GM13976 (cell line): Measurements from ENCODE around the gene MAD2L1.

Source experiments
- DNase-seq: peaks from one replicate; pipeline ENCODE4 v3.0.0; 2012; ENCODE audit warnings: low spot score
- in situ Hi-C: fragments of 300-500 bp; cut with MboI; formaldehyde crosslinking; loops from one replicate; pipeline ENCODE4 v1.12.0; 2022; ENCODE audit warnings: low sequenced_read_pairs, mixed read lengths, inconsistent platforms; ENCODE audit not compliant: unreplicated experiment
- TF ChIP-seq, protein P1 (sequence below): IDR thresholded peaks from 2 replicates; pipeline ENCODE4 v1.5.1; 2012; ENCODE audit warnings: borderline replicate concordance, mild to moderate bottlenecking; ENCODE audit not compliant: insufficient read depth; ENCODE audit errors: extremely low read depth, missing control alignments, control extremely low read depth

MAD2L1 gene

GRCh38 chr4:120062663-120063195 lies 3.9 kb downstream of the MAD2L1 start:
- TF ChIP-seq, protein P1, sequence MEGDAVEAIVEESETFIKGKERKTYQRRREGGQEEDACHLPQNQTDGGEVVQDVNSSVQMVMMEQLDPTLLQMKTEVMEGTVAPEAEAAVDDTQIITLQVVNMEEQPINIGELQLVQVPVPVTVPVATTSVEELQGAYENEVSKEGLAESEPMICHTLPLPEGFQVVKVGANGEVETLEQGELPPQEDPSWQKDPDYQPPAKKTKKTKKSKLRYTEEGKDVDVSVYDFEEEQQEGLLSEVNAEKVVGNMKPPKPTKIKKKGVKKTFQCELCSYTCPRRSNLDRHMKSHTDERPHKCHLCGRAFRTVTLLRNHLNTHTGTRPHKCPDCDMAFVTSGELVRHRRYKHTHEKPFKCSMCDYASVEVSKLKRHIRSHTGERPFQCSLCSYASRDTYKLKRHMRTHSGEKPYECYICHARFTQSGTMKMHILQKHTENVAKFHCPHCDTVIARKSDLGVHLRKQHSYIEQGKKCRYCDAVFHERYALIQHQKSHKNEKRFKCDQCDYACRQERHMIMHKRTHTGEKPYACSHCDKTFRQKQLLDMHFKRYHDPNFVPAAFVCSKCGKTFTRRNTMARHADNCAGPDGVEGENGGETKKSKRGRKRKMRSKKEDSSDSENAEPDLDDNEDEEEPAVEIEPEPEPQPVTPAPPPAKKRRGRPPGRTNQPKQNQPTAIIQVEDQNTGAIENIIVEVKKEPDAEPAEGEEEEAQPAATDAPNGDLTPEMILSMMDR = no peak
- in situ Hi-C loops = no loop called here
- no peak for DNase-seq

DNA sequence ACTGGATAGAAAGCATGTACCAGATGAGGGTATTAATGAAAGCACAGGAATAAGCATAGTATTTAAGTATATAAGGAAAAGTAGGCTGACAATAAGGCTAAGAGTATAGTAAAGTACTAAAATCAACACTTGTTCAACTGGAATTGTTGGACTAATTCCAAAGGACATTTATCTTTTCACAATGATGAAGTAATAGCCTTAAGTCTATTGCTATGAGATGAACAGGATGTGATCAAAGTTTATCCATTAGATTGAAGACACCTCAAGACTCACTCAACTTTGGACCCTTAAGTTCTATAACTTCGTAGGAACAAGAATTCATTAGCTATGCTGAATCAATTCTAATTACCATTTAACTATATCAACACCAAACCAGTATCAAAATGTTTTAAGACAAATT lies 7.6 kb downstream of the MAD2L1 start:
- TF ChIP-seq, protein P1 = no peak
- DNase-seq = no peak
- in situ Hi-C loops = loop anchor here (10.0 kb wide), 1 partner anchor 744 kb away; no protein-coding TSS in a partner anchor

GRCh38 chr4:120057416-120057815 lies 9.2 kb downstream of the MAD2L1 start:
- TF ChIP-seq, protein P1 = no peak
- in situ Hi-C loops = loop anchor here (10.0 kb wide), 1 partner anchor 743 kb away; no protein-coding TSS in a partner anchor
- DNase-seq = no peak

DNA sequence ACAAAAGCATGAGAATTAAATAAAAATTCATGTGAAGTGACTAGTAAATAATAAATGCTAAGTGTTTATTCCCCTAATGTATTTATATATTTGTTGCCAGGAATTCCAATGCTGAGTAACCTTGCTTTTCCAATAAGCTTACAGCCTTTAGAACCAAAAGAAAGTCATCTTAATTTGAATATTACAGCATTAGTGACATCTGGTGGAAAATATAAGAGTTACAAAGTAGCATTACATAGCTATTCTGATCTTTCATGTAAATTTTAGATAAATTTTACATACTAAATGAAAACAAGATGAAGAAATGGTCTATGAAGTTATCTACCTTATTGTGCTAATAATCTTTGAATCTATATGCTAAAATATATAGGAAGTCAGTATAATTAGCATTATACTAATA lies 10.4 kb downstream of the MAD2L1 start:
- no peak for DNase-seq
- in situ Hi-C loops = loop anchor here (10.0 kb wide), 1 partner anchor 741 kb away; no protein-coding TSS in a partner anchor
- TF ChIP-seq, protein P1 = no peak

DNA sequence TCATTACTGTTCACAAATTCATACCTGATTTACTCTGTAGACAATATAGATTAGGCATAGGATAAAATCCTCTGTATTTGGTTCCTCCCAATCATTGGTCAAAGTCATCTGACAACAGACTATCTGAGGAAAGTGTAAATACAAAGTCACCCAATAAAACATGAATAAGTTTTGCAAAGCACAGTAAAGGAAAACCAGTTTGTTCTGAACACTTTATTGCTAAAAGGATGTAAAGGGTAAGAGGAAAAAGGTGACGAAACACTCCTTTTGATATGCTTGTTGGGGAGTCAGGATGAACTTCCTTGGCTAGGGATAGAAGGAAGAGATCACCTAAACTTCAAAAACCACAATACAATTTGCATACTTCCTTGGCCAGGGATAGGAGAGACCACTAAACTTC lies 10.9 kb downstream of the MAD2L1 start:
- TF ChIP-seq, protein P1 = no peak
- no peak for DNase-seq
- in situ Hi-C loops = loop anchor here (10.0 kb wide), 1 partner anchor 741 kb away; no protein-coding TSS in a partner anchor

- in situ Hi-C loops = loop anchor here (10.0 kb wide), 1 partner anchor 740 kb away; no protein-coding TSS in a partner anchor
- no peak for DNase-seq
- TF ChIP-seq, protein P1 = no peak
These were observed 11.5 kb downstream of the MAD2L1 start for GRCh38 chr4:120055162-120055561.
